OCI-LY1 (cell line): ENCODE results near the gene PCDHB16.
"Not testable (repeated sequence)": the region's sequence is repeated elsewhere in the genome, so short reads cannot be mapped to it uniquely, and the experiment has no call there.

ENCODE experiments used
- H2AFZ ChIP-seq: fragments of 200-600 bp; sonication (generic), shearing (Covaris generic); 2 replicates; pipeline ENCODE4 v1.6.0; 2014; ENCODE audit warnings: antibody characterized with exemption, mild to moderate bottlenecking, low read length
- H3F3A ChIP-seq: fragments of 200-600 bp; sonication (generic), shearing (Covaris generic); 2 replicates; pipeline ENCODE4 v1.6.0; 2014; ENCODE audit warnings: mild to moderate bottlenecking, antibody characterized with exemption, low read length, moderate library complexity; ENCODE audit not compliant: insufficient read depth
- H3K27ac ChIP-seq: fragments of 200-600 bp; sonication (generic); 2 replicates; pipeline ENCODE4 v1.5.1; 2014; ENCODE audit warnings: low read length, mixed run types, mild to moderate bottlenecking, low read depth; ENCODE audit not compliant: poor library complexity, severe bottlenecking
- H3K27me3 ChIP-seq: fragments of 200-600 bp; sonication (generic); 2 replicates; pipeline ENCODE4 v1.6.0; 2014; ENCODE audit warnings: antibody characterized with exemption, mild to moderate bottlenecking, low read length, moderate library complexity; ENCODE audit not compliant: insufficient read depth
- H3K36me3 ChIP-seq: fragments of 200-600 bp; sonication (generic); 2 replicates; pipeline ENCODE4 v1.6.1; 2014; ENCODE audit warnings: mild to moderate bottlenecking, antibody characterized with exemption, low read length, moderate library complexity, mixed read lengths; ENCODE audit not compliant: insufficient read depth
- H3K4me1 ChIP-seq: fragments of 200-600 bp; sonication (generic); 2 replicates; pipeline ENCODE4 v1.5.1; 2014; ENCODE audit warnings: mild to moderate bottlenecking, low read length, moderate library complexity; ENCODE audit not compliant: insufficient read depth, severe bottlenecking
- H3K4me2 ChIP-seq: fragments of 200-600 bp; sonication (generic), shearing (Covaris generic); 2 replicates; pipeline ENCODE4 v1.6.1; 2014; ENCODE audit warnings: low read length
- H3K4me3 ChIP-seq: fragments of 200-600 bp; sonication (generic); 2 replicates; pipeline ENCODE4 v1.5.1; 2014; ENCODE audit warnings: low read length, low read depth, mild to moderate bottlenecking, mixed read lengths; ENCODE audit not compliant: poor library complexity, severe bottlenecking
- H3K79me2 ChIP-seq: fragments of 200-600 bp; shearing (Covaris generic); 2 replicates; pipeline ENCODE4 v1.6.1; 2016; ENCODE audit warnings: mixed run types, low read length, mixed read lengths; ENCODE audit not compliant: insufficient read depth
- H3K9ac ChIP-seq: fragments of 200-600 bp; sonication (generic), shearing (Covaris generic); 2 replicates; pipeline ENCODE4 v1.6.1; 2014; ENCODE audit warnings: mild to moderate bottlenecking, low read length, mixed read lengths
- H3K9me2 ChIP-seq: fragments of 200-600 bp; sonication (generic), shearing (Covaris generic); 2 replicates; pipeline ENCODE4 v1.6.1; 2014; ENCODE audit warnings: low read depth, mild to moderate bottlenecking, low read length, mixed read lengths
- H3K9me3 ChIP-seq: fragments of 200-600 bp; shearing (Covaris generic); 2 replicates; pipeline ENCODE4 v1.6.1; 2014; ENCODE audit warnings: low read length, mixed read lengths
- H4K20me1 ChIP-seq: fragments of 200-600 bp; sonication (generic), shearing (Covaris generic); 2 replicates; pipeline ENCODE4 v1.6.0; 2016; ENCODE audit warnings: mild to moderate bottlenecking, low read length; ENCODE audit not compliant: insufficient read depth
- CTCF ChIP-seq: fragments of 200-600 bp; sonication (generic), shearing (Covaris generic); IDR thresholded peaks from 2 replicates; pipeline ENCODE4 v1.5.1; 2017; ENCODE audit warnings: mild to moderate bottlenecking, antibody characterized with exemption, low read length, moderate library complexity, mixed read lengths
- EZH2 ChIP-seq: fragments of 200-600 bp; sonication (generic), shearing (Covaris generic); IDR thresholded peaks from 2 replicates; pipeline ENCODE4 v1.8.0; 2017; ENCODE audit warnings: borderline replicate concordance, mixed run types, mild to moderate bottlenecking, antibody characterized with exemption, low read length, moderate library complexity, mixed read lengths

The PCDHB16 gene

GRCh38 chr5:141182248-141182647, at the start of gene PCDHB16:
PCDHB16 (plus strand) TSS chr5:141182387; CDS start chr5:141182560, 173 bp downstream.
- Histone ChIP-seq H3K36me3 (no peaks in the 10 kb centered on the region), H3K4me2 (no peak within 1 kb of the TSS), H3K4me1 (no peaks in the 10 kb centered on the region), H3K27ac (no peak within 1 kb of the TSS), H3K9me2 (no peaks in the 10 kb centered on the region), H3K27me3 (no peaks in the 10 kb centered on the region), H2AFZ (no peak within 1 kb of the TSS), H3K9ac (no peak within 1 kb of the TSS), H3K9me3 (no peaks in the 10 kb centered on the region), H4K20me1 (no peaks in the 10 kb centered on the region), H3K79me2 (no peaks in the 10 kb centered on the region), H3K4me3 (no peak within 1 kb of the TSS), H3F3A (no peaks in the 10 kb centered on the region)
- no peak for TF ChIP-seq EZH2
- TF ChIP-seq CTCF: peak; percentile 52

GRCh38 chr5:141135030-141135717, 47.0 kb upstream of the PCDHB16 start, which contains the start of gene PCDHB5:
PCDHB5 (plus strand) TSS chr5:141135206; CDS start chr5:141135435, 229 bp downstream.
- H3K9ac ChIP-seq: no peak within 1 kb of the TSS
- H3K9me3 ChIP-seq: no peaks in the 10 kb centered on the region
- H3K36me3 ChIP-seq: no peaks in the 10 kb centered on the region
- H3K4me1 ChIP-seq: no peaks in the 10 kb centered on the region
- no peak within 1 kb of the TSS for H3K4me2 ChIP-seq
- H3K79me2 ChIP-seq: no peaks in the 10 kb centered on the region
- H3K27me3 ChIP-seq: no peaks in the 10 kb centered on the region
- H3K4me3 ChIP-seq: no peak within 1 kb of the TSS
- H3F3A ChIP-seq: no peaks in the 10 kb centered on the region
- TF ChIP-seq CTCF (peak; percentile 27; the same call in 1 of the 2 replicates), EZH2 (no peak)
- no peak within 1 kb of the TSS for H2AFZ ChIP-seq
- H3K27ac ChIP-seq: no peak within 1 kb of the TSS
- no peaks in the 10 kb centered on the region for H3K9me2 ChIP-seq
- H4K20me1 ChIP-seq: no peaks in the 10 kb centered on the region

- Histone ChIP-seq H3F3A (no peaks in the 10 kb centered on the region), H2AFZ (no peak overlapping the region), H3K27ac (no peak overlapping the region), H3K4me2 (no peak overlapping the region), H3K9ac (no peak overlapping the region), H4K20me1 (no peaks in the 10 kb centered on the region), H3K79me2 (no peaks in the 10 kb centered on the region), H3K4me3 (no peak overlapping the region), H3K27me3 (no peaks in the 10 kb centered on the region), H3K9me2 (no peaks in the 10 kb centered on the region), H3K4me1 (no peaks in the 10 kb centered on the region), H3K36me3 (no peaks in the 10 kb centered on the region), H3K9me3 (no peaks in the 10 kb centered on the region)
- TF ChIP-seq EZH2 (no peak), CTCF (no peak)
Measured at GRCh38 chr5:141135718-141136266, 46.4 kb upstream of the PCDHB16 start.

- not testable (repeated sequence) for H3K9ac ChIP-seq, H3K27ac ChIP-seq, H3K4me1 ChIP-seq, H3K9me3 ChIP-seq, H2AFZ ChIP-seq, H3K79me2 ChIP-seq, H3K4me2 ChIP-seq, H3K9me2 ChIP-seq, H3K4me3 ChIP-seq, H3K36me3 ChIP-seq, H4K20me1 ChIP-seq, H3F3A ChIP-seq, H3K27me3 ChIP-seq
Measured at GRCh38 chr5:141137346-141137745, 44.8 kb upstream of the PCDHB16 start.
